ENCODE results near the gene UXT.

GRCh38 chrX:47618923-47619485 lies 40.0 kb downstream of the UXT start:
- TF ChIP-seq CTCF (IDR thresholded peaks at IDR 0.05; ENCODE audit: low read depth, low read length, missing input control) (no peak), REST (IDR thresholded peaks at IDR 0.05) (no peak), RAD21 (IDR thresholded peaks at IDR 0.05) (no peak), ATF3 (IDR thresholded peaks at IDR 0.05) (no peak), TAF1 (conservative IDR thresholded peaks at IDR 0.05) (no peak), MAX (IDR thresholded peaks at IDR 0.05) (no peak), EGR1 (IDR thresholded peaks at IDR 0.05; ENCODE audit: low read depth in 2 of 2) (no peak), YY1 (IDR thresholded peaks at IDR 0.05) (no peak), SP1 (IDR thresholded peaks at IDR 0.05) (no peak)

Measured in liver (tissue), 3 donors.